ENCODE results near the gene P2RY14. TPM values are rescaled to one million over a fixed set of nuclear protein-coding genes. Genes with fewer than 3 reads are reported as not detected.

P2RY14 gene
- total RNA-seq, 2 donors from 2014 or later: not detected

DNA sequence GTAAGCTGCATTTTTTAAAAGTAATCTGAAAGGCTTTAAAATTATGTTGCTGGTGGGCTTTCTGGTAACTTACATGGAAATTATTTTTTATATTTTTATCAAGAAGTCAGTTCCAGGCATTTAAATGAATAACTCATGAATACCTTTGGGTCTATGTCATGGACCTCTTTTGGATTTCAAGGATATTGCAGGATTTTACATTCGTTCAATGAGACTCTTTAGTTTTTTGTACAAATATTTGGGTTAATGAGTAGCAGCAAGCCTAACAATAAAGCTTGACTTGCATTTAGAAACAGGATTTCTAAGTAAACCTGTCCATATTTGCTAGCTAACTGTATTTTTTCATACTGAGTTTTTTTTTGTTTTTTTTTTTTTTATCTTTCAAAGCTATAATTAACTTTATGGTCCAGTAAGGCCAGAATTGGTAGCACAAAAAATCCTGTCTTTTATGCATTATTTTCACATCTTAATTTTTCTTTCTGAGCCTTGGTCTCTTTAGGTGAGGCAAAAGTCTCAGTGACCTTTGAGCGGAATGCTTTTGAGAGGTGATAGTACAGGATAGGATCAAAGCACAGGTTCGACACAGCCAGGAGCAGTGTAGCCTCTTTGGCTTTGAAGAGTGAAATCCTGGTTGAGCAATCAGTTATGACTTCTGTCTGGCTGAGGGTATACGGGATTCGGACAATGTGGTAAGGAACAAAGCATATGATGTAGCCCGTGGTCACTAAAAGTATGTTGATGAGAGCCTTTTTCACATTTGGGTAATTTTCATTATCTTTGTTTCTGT lies 80.2 kb downstream of the P2RY14 start:
- H3K4me1 Mint-ChIP-seq: no peaks in the 10 kb centered on the region
- Histone ChIP-seq H3K36me3 (ENCODE audit: control insufficient read depth, insufficient read depth, low read length) (peaks cover 3% of the 10 kb centered on the region), H3K27me3 (ENCODE audit: control insufficient read depth, insufficient read depth, low read length, poor library complexity, severe bottlenecking) (no peaks in the 10 kb centered on the region), H3K9me3 (ENCODE audit: control insufficient read depth, low read length) (no peaks in the 10 kb centered on the region), H3K27ac (ENCODE audit: low read depth, low read length) (no peak overlapping the region), H3K4me3 (ENCODE audit: low read length) (no peak overlapping the region), H3K4me1 (ENCODE audit: control insufficient read depth, insufficient read depth, low read length) (no peaks in the 10 kb centered on the region), H3K9ac (ENCODE audit: extremely low read depth, low read length, poor library complexity, severe bottlenecking) (no peak overlapping the region)
- TF ChIP-seq, protein P1, sequence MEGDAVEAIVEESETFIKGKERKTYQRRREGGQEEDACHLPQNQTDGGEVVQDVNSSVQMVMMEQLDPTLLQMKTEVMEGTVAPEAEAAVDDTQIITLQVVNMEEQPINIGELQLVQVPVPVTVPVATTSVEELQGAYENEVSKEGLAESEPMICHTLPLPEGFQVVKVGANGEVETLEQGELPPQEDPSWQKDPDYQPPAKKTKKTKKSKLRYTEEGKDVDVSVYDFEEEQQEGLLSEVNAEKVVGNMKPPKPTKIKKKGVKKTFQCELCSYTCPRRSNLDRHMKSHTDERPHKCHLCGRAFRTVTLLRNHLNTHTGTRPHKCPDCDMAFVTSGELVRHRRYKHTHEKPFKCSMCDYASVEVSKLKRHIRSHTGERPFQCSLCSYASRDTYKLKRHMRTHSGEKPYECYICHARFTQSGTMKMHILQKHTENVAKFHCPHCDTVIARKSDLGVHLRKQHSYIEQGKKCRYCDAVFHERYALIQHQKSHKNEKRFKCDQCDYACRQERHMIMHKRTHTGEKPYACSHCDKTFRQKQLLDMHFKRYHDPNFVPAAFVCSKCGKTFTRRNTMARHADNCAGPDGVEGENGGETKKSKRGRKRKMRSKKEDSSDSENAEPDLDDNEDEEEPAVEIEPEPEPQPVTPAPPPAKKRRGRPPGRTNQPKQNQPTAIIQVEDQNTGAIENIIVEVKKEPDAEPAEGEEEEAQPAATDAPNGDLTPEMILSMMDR (conservative IDR thresholded peaks at IDR 0.05): no peak
- WGBS, 2 experiments (ENCODE audit: insufficient coverage in 1 of 2, insufficient read length in 1 of 2): 93 to 95% methylated on average over 6 of the region's 6 CpGs
- H3K36me3 Mint-ChIP-seq (ENCODE audit: low read depth): no peaks in the 10 kb centered on the region
- no peaks in the 10 kb centered on the region for H3K9me3 Mint-ChIP-seq
- H3K27ac Mint-ChIP-seq: no peak overlapping the region
- DNase-seq: no peak
- no peaks in the 10 kb centered on the region for H3K27me3 Mint-ChIP-seq (ENCODE audit: insufficient read depth)
- no peak overlapping the region for H3K4me3 Mint-ChIP-seq

DNA sequence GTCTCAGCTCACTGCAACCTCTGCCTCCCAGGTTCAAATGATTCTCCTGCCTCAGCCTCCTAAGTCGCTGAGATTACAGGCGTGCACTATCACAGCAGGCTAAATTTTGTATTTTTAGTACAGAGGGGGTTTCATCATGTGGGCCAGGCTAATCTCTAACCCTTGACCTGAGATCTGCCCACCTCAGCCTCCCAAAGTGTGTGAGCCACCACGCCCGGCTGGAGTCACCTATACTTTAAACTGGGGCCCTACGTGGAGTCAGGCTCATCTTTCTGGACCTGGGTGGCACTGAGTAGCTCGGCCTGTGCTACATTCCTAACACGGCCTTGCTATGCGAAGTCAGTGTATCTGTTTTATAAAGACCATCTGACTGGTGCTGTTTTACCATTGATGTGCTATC lies 81.1 kb downstream of the P2RY14 start:
- no peaks in the 10 kb centered on the region for H3K9me3 Mint-ChIP-seq
- no peak overlapping the region for H3K4me3 Mint-ChIP-seq
- no peak overlapping the region for H3K27ac Mint-ChIP-seq
- TF ChIP-seq, protein P1 (conservative IDR thresholded peaks at IDR 0.05): no peak
- H3K36me3 Mint-ChIP-seq (ENCODE audit: low read depth): peaks cover 2% of the 10 kb centered on the region
- Histone ChIP-seq H3K9ac (ENCODE audit: extremely low read depth, low read length, poor library complexity, severe bottlenecking) (no peak overlapping the region), H3K9me3 (ENCODE audit: control insufficient read depth, low read length) (no peaks in the 10 kb centered on the region), H3K4me1 (ENCODE audit: control insufficient read depth, insufficient read depth, low read length) (no peaks in the 10 kb centered on the region), H3K27ac (ENCODE audit: low read depth, low read length) (no peak overlapping the region), H3K36me3 (ENCODE audit: control insufficient read depth, insufficient read depth, low read length) (peaks cover 4% of the 10 kb centered on the region), H3K27me3 (ENCODE audit: control insufficient read depth, insufficient read depth, low read length, poor library complexity, severe bottlenecking) (no peaks in the 10 kb centered on the region), H3K4me3 (ENCODE audit: low read length) (no peak overlapping the region)
- H3K4me1 Mint-ChIP-seq: no peaks in the 10 kb centered on the region
- no peak for DNase-seq
- no peaks in the 10 kb centered on the region for H3K27me3 Mint-ChIP-seq (ENCODE audit: insufficient read depth)
- 91 to 93% methylated on average over 8 of the region's 8 CpGs for WGBS, 2 experiments (ENCODE audit: insufficient coverage in 1 of 2, insufficient read length in 1 of 2)

DNA sequence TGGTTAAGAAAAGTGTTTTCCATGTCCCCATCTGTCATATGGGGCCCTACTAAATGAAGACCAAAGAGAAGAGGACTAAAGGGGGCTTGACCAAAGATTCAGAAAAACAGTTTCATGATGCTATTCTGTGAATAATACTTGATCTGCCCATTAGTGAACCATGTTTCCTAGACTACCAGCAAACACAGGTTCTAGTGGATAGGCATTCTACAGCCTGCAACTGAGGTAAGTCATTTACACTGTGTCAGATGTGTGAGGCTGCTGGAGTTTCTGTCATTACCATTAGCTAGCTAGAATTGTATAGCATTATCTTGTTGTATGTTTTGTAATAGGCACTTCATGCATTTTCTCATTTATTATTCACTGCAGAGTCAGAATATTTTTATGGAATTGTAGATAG lies 81.9 kb downstream of the P2RY14 start:
- H3K27ac ChIP-seq (ENCODE audit: low read depth, low read length): no peak overlapping the region
- peaks cover 4% of the 10 kb centered on the region for H3K36me3 Mint-ChIP-seq (ENCODE audit: low read depth)
- no peak overlapping the region for H3K27ac Mint-ChIP-seq
- H3K9me3 Mint-ChIP-seq: no peaks in the 10 kb centered on the region
- TF ChIP-seq, protein P1 (conservative IDR thresholded peaks at IDR 0.05): no peak
- no peak overlapping the region for H3K4me3 Mint-ChIP-seq
- no peaks in the 10 kb centered on the region for H3K27me3 Mint-ChIP-seq (ENCODE audit: insufficient read depth)
- peaks cover 4% of the 10 kb centered on the region for H3K36me3 ChIP-seq (ENCODE audit: control insufficient read depth, insufficient read depth, low read length)
- DNase-seq: no peak
- no peaks in the 10 kb centered on the region for H3K4me1 ChIP-seq (ENCODE audit: control insufficient read depth, insufficient read depth, low read length)
- H3K4me1 Mint-ChIP-seq: no peaks in the 10 kb centered on the region
- H3K9ac ChIP-seq (ENCODE audit: extremely low read depth, low read length, poor library complexity, severe bottlenecking): no peak overlapping the region
- no peaks in the 10 kb centered on the region for H3K27me3 ChIP-seq (ENCODE audit: control insufficient read depth, insufficient read depth, low read length, poor library complexity, severe bottlenecking)
- H3K4me3 ChIP-seq (ENCODE audit: low read length): no peak overlapping the region
- H3K9me3 ChIP-seq (ENCODE audit: control insufficient read depth, low read length): no peaks in the 10 kb centered on the region

All from endodermal cell (in vitro differentiated cells).